Brain microvascular endothelial cell (primary cell): ENCODE results near the gene CHCHD3.

ENCODE experiments used
- DNase-seq: peaks from one replicate; pipeline ENCODE4 v3.0.0-alpha.2; 2020
- H3K27ac ChIP-seq: fragments of 250-450 bp; sonication (Bioruptor Pico); 2 replicates; pipeline ENCODE4 v1.5.1; 2020; ENCODE audit warnings: mild to moderate bottlenecking, moderate library complexity
- H3K27me3 ChIP-seq: fragments of 250-450 bp; sonication (Bioruptor Pico); replicated peaks from 2 replicates; pipeline ENCODE4 v1.5.1; 2020; ENCODE audit warnings: mild to moderate bottlenecking
- H3K36me3 ChIP-seq: fragments of 250-450 bp; sonication (Bioruptor Pico); replicated peaks from 2 replicates; pipeline ENCODE4 v1.5.1; 2020; ENCODE audit warnings: mild to moderate bottlenecking
- H3K4me3 ChIP-seq: 2 replicates; pipeline ENCODE4 v1.5.1; 2011; ENCODE audit warnings: low read depth, mild to moderate bottlenecking, control low read depth, low read length, moderate library complexity
- CTCF ChIP-seq: IDR thresholded peaks from 2 replicates; pipeline ENCODE4 v1.5.1; 2011; ENCODE audit warnings: low read depth, mild to moderate bottlenecking, moderate library complexity, low read length, control low read depth, inconsistent platforms; ENCODE audit errors: missing control alignments
- in situ Hi-C: cut with HindIII; loops from 2 replicates; pipeline ENCODE4 v1.10.0; 2017; ENCODE audit warnings: low sequenced_read_pairs, low pct_ligation_motif_present

CHCHD3 gene

DNA sequence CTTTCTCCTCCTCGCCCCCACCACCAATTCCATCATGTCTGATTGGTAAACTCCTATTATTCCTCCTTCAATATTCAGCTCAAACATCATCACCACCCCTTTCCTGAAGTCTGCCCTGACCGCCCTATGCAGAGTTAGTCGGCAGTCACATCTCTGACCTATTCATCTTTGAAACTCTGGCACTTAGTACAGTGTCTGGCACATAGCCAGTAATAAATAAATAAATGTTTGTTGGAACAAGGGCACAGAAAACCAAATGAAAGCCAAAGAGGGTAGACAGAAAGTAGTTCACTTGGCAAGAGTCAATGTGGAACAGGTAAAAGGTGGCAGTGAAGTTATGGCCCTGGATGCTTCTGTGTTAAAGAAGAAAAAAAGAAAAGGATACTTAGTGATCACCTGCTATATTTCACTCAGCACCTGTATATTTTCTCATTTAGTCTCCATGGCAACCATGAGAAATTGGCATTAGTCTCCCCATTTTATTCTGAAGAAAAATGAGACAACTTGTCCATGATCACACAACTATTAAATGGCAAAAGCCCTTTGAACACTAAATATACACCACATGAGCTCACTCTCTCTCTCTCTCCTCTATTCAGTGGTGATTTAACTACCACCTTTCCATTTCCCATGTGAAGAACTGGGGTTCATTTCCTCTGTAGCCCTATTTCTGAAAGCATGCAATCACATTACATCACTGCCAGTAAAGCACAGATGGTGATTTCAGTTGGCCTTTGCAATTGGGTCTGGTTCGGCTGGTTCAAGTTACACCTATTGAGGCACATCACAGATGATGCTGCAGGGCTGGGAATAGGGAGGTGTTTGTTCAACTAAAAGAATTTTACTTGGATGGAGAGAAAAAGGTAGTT lies 25.3 kb downstream of the CHCHD3 start:
- TF ChIP-seq CTCF, result no peak
- no peaks in the 10 kb centered on the region for H3K36me3 ChIP-seq
- H3K4me3 ChIP-seq, result no peak overlapping the region
- no peak overlapping the region for H3K27ac ChIP-seq
- H3K27me3 ChIP-seq, result no peaks in the 10 kb centered on the region
- in situ Hi-C loops, result no loop called here
- DNase-seq, result no peak

- no peaks in the 10 kb centered on the region for H3K36me3 ChIP-seq
- no peak overlapping the region for H3K4me3 ChIP-seq
- no peak for TF ChIP-seq CTCF
- no peaks in the 10 kb centered on the region for H3K27me3 ChIP-seq
- in situ Hi-C loops, result no loop called here
- peak overlapping the region; percentile 85 for H3K27ac ChIP-seq
- no peak for DNase-seq
These were observed 27.6 kb downstream of the CHCHD3 start for GRCh38 chr7:133054162-133054840.

DNA sequence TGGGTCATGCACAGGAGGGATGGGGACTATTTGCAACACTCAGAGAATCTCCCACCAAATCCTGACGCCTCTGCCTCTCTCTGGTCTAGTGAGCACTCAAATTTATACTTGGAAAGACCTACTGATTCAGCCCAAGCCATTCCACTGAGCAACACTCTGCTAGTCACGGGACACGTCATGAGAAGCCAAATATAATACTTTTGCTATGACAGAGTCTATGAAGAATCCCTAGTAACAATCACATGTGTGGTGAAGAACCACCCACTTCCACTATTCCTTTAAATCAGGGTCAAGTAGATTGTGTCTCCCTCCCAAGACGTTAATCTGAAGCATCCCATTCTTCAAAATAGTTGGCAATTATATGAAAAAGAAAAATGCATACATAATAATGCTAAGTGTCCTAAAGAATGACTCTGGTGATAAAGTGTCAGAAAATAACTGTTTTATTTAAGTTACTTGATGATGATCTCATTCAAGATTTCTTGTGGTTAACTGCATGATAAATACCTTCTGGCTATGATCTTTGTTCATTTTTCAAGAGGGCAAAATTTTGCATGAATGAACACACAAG lies 28.5 kb downstream of the CHCHD3 start:
- Histone ChIP-seq H3K27ac (peak overlapping the region; percentile 85), H3K4me3 (no peak overlapping the region), H3K36me3 (no peaks in the 10 kb centered on the region), H3K27me3 (no peaks in the 10 kb centered on the region)
- in situ Hi-C loops, result no loop called here
- no peak for TF ChIP-seq CTCF
- DNase-seq, result peak; percentile 96

DNA sequence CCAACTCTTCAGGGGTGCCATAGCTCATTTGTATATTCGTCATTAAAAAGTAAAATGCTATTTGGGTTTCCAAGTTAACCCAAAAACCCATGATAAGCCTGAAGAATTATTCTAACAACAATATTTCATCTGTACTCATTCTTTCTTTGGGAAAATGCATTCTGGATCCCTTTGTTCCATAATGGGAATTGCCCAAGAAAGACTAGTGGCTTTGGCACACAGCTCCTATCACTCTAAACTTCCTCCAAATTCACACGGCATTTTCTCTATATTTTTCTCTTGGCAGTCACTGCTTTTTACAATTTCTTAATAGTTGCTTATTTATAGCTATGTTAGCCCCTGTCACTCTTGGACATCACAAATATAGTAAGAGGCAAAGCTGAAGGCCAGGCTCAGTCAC lies 29.1 kb downstream of the CHCHD3 start:
- in situ Hi-C loops, result no loop called here
- Histone ChIP-seq H3K4me3 (no peak overlapping the region), H3K27ac (peak overlapping the region; percentile 85)

DNA sequence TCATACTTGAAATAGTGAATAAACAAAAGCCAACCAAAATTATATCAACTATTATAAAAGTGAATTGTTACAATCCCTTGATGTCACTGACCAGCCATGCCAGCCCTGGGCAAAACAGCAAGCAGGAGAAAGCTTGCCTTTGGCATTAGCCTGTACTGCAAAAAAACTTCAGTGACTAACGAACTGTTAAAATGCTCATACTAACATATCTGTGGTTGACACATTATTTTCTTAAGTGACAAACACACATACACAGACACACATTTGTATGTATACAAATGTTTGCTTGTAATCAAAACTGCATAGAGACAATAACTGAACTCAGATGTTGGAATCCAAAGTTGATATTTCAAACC lies 29.5 kb downstream of the CHCHD3 start:
- Histone ChIP-seq H3K4me3 (no peak overlapping the region), H3K27me3 (no peaks in the 10 kb centered on the region), H3K36me3 (no peaks in the 10 kb centered on the region), H3K27ac (peak overlapping the region; percentile 85)
- no peak for DNase-seq
- TF ChIP-seq CTCF, result no peak
- in situ Hi-C loops, result no loop called here

More for the DNA sequence above, 29.1 kb downstream of the CHCHD3 start:
- DNase-seq, result no peak
- no peak for TF ChIP-seq CTCF
- H3K36me3 ChIP-seq, result no peaks in the 10 kb centered on the region
- H3K27me3 ChIP-seq, result no peaks in the 10 kb centered on the region
